Stimulated activated naive B cell treated with anti-CD40 and anti-IgM and Interleukin-4, amounts not matched to agents 10 μg/mL and 1 μg/mL and 100 μg/mL, for 72 hours (primary cell): Measurements from ENCODE around the gene RC3H2.
A peak's percentile ranks its signal among the peaks of the same experiment; 100 is the strongest.
"Not testable (repeated sequence)": the region's sequence is repeated elsewhere in the genome, so short reads cannot be mapped to it uniquely, and the experiment has no call there.

Experiments used
- ATAC-seq, 2 donors: fragments of 150-1000 bp; cut with Tn5 transposase; replicated peaks; 2 replicates each; pipeline ENCODE4 v1.10.0; 2021; ENCODE audit warnings: moderate library complexity in 1 of 2
- DNase-seq: peaks from one replicate; pipeline ENCODE4 v3.0.0; 2021
- H3K27ac Mint-ChIP-seq: one replicate; pipeline ENCODE4 v1.8.0; 2022; ENCODE audit warnings: mild to moderate bottlenecking, mixed read lengths
- H3K27me3 Mint-ChIP-seq, 2 donors: one replicate each; pipeline ENCODE4 v1.8.0; 2022; ENCODE audit warnings: mixed read lengths in 2 of 2
- H3K36me3 Mint-ChIP-seq, 2 donors: one replicate each; pipeline ENCODE4 v1.8.0; 2022; ENCODE audit warnings: mixed read lengths in 2 of 2, mild to moderate bottlenecking in 1 of 2
- H3K4me1 Mint-ChIP-seq, 2 donors: one replicate each; pipeline ENCODE4 v1.8.0; 2022; ENCODE audit warnings: mixed read lengths in 2 of 2, mild to moderate bottlenecking in 1 of 2
- H3K4me3 Mint-ChIP-seq, 2 donors: one replicate each; pipeline ENCODE4 v1.8.0; 2022; ENCODE audit warnings: mild to moderate bottlenecking in 2 of 2, mixed read lengths in 2 of 2, moderate library complexity in 1 of 2
- H3K9me3 Mint-ChIP-seq, 2 donors: one replicate each; pipeline ENCODE4 v1.8.0; 2022; ENCODE audit warnings: mixed read lengths in 2 of 2, mild to moderate bottlenecking in 1 of 2

RC3H2 gene

GRCh38 chr9:122897969-122898368 lies 7.2 kb downstream of the RC3H2 start:
- H3K27ac Mint-ChIP-seq = peak overlapping the region; percentile 43
- peaks cover 11 to 22% of the 10 kb centered on the region in 2 donors for H3K36me3 Mint-ChIP-seq
- H3K9me3 Mint-ChIP-seq = no peaks in the 10 kb centered on the region
- no peak for ATAC-seq
- DNase-seq = no peak
- H3K4me1 Mint-ChIP-seq = peaks cover 7 to 17% of the 10 kb centered on the region in 2 donors
- H3K27me3 Mint-ChIP-seq = no peaks in the 10 kb centered on the region
- H3K4me3 Mint-ChIP-seq = no peak overlapping the region

- DNase-seq = no peak
- Mint-ChIP-seq H3K4me1 (peaks cover 4 to 7% of the 10 kb centered on the region in 2 donors), H3K9me3 (no peaks in the 10 kb centered on the region), H3K27ac (no peak overlapping the region), H3K36me3 (peaks cover 24 to 27% of the 10 kb centered on the region in 2 donors), H3K27me3 (no peaks in the 10 kb centered on the region), H3K4me3 (no peak overlapping the region)
- ATAC-seq = no peak
These were observed 16.7 kb downstream of the RC3H2 start for GRCh38 chr9:122888480-122888879.

DNA sequence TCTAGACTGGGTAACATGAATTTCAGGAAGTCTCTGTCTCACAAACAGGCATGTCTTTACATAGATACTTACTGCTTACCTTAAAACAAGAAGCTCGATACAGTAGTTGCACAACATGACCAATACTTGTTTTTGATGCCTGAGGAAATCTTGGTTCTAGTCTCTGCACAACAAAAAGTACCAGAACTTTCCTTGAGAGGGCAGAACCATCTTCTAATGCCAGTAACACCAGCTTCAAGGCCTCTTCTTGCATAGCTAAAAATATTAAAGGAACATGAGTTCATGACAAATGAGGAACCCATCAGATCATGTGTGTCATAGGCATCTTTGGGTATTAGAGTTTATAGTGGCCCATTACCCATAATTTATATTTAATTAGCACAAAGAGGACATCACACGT lies 22.0 kb downstream of the RC3H2 start:
- Mint-ChIP-seq H3K27me3 (no peaks in the 10 kb centered on the region), H3K36me3 (peaks cover 11 to 35% of the 10 kb centered on the region in 2 donors), H3K9me3 (no peaks in the 10 kb centered on the region), H3K4me1 (no peaks in the 10 kb centered on the region), H3K27ac (no peak overlapping the region), H3K4me3 (no peak overlapping the region)
- no peak for ATAC-seq
- no peak for DNase-seq

GRCh38 chr9:122879443-122879842 lies 25.7 kb downstream of the RC3H2 start:
- Mint-ChIP-seq H3K27me3 (no peaks in the 10 kb centered on the region), H3K36me3 (peaks cover 28 to 44% of the 10 kb centered on the region in 2 donors), H3K4me3 (no peak overlapping the region), H3K4me1 (peaks cover 12 to 26% of the 10 kb centered on the region in 2 donors), H3K9me3 (no peaks in the 10 kb centered on the region), H3K27ac (no peak overlapping the region)
- DNase-seq = no peak
- ATAC-seq = no peak

DNA sequence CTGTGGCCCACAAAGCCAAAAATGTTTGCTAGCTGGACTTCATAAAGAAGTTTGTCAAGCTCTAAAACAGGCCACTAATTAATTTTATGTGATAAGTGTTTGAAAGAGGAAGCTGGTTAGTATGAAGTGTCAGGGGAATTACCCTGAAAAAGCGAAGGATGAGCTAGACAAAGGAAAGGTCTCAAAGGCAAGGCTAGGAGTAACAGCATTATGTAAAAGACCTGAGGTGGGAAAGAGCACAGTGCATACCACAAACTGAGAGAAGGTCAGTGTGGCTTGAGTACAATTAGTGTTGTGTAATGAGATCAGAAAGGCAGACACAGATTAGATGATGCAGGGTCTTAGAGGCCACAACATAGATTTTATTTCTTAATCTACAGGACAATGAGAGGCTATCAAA lies 29.6 kb downstream of the RC3H2 start:
- Mint-ChIP-seq H3K4me3 (peak overlapping the region; percentile 34 to 36), H3K27me3 (no peaks in the 10 kb centered on the region), H3K36me3 (peaks cover 40 to 49% of the 10 kb centered on the region in 2 donors), H3K9me3 (no peaks in the 10 kb centered on the region), H3K27ac (peak overlapping the region; percentile 26), H3K4me1 (peaks cover 12 to 26% of the 10 kb centered on the region in 2 donors)
- ATAC-seq (peak; percentile 99), DNase-seq (peak; percentile 9)

GRCh38 chr9:122867276-122867675 lies 37.9 kb downstream of the RC3H2 start:
- H3K4me3 Mint-ChIP-seq, H3K4me1 Mint-ChIP-seq, H3K9me3 Mint-ChIP-seq, DNase-seq, H3K27me3 Mint-ChIP-seq, ATAC-seq, H3K27ac Mint-ChIP-seq: not testable (repeated sequence)
- H3K36me3 Mint-ChIP-seq = peaks cover 37 to 51% of the 10 kb centered on the region in 2 donors

GRCh38 chr9:122866079-122866478 lies 39.1 kb downstream of the RC3H2 start:
- Mint-ChIP-seq H3K27me3 (no peaks in the 10 kb centered on the region), H3K4me1 (peaks cover 1 to 6% of the 10 kb centered on the region in 2 donors), H3K36me3 (peaks cover 31 to 46% of the 10 kb centered on the region in 2 donors), H3K4me3 (no peak overlapping the region), H3K9me3 (no peaks in the 10 kb centered on the region), H3K27ac (no peak overlapping the region)
- no peak for ATAC-seq
- no peak for DNase-seq

GRCh38 chr9:122865300-122865699 lies 39.9 kb downstream of the RC3H2 start:
- H3K27ac Mint-ChIP-seq = no peak overlapping the region
- DNase-seq = no peak
- ATAC-seq = no peak
- peaks cover 26 to 38% of the 10 kb centered on the region in 2 donors for H3K36me3 Mint-ChIP-seq
- H3K4me1 Mint-ChIP-seq = peaks cover 1 to 6% of the 10 kb centered on the region in 2 donors
- H3K4me3 Mint-ChIP-seq = no peak overlapping the region
- H3K27me3 Mint-ChIP-seq = no peaks in the 10 kb centered on the region
- no peaks in the 10 kb centered on the region for H3K9me3 Mint-ChIP-seq

DNA sequence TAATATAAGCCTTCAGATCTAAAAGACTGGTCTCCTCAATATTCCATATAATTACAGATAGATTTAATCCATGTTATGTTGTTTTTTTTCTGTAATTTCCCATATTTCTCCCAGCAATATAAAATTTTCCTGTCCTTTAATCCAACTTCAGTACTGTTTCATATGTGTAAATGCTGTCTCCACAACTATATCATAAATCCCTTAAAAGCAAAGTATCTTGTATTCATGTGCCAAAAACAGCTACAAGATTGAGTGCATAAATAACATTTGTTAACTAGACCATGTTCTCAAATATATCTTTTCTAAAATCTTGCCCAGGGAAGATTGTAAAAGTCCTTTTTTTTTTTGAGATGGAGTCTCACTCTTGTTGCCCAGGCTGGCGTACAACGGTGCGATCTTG lies 41.8 kb downstream of the RC3H2 start:
- H3K36me3 Mint-ChIP-seq = peaks cover 23 to 41% of the 10 kb centered on the region in 2 donors
- DNase-seq (no peak), ATAC-seq (no peak)
- H3K27me3 Mint-ChIP-seq = no peaks in the 10 kb centered on the region
- H3K9me3 Mint-ChIP-seq = no peaks in the 10 kb centered on the region
- H3K4me1 Mint-ChIP-seq = peaks cover 1 to 6% of the 10 kb centered on the region in 2 donors
- H3K27ac Mint-ChIP-seq = no peak overlapping the region
- H3K4me3 Mint-ChIP-seq = no peak overlapping the region

- H3K9me3 Mint-ChIP-seq = no peaks in the 10 kb centered on the region
- DNase-seq (no peak), ATAC-seq (no peak)
- H3K36me3 Mint-ChIP-seq = peaks cover 25 to 43% of the 10 kb centered on the region in 2 donors
- H3K27me3 Mint-ChIP-seq = no peaks in the 10 kb centered on the region
- no peak overlapping the region for H3K4me3 Mint-ChIP-seq
- peaks cover 1 to 6% of the 10 kb centered on the region in 2 donors for H3K4me1 Mint-ChIP-seq
- H3K27ac Mint-ChIP-seq = no peak overlapping the region
These were observed 44.6 kb downstream of the RC3H2 start for GRCh38 chr9:122860319-122861142.

DNA sequence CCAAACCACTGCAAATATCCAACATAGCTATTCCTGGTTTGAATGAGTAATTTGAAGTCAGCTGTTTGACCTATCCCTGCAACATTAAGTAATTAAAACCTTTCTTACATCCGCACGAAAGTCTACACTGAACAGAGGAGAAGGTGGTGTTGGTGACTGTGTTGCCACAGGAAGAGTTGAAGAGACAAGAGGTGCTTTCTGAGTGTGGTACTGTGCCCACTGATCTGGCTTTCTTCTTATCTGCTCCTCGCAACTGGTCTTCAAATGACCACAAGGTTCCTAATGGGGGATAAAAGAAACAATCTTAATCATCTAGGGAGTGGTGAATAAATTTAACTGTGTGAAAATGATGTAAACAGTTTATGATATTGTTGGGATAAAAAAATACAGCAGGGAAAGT lies 47.3 kb downstream of the RC3H2 start:
- ATAC-seq (no peak), DNase-seq (no peak)
- Mint-ChIP-seq H3K36me3 (peaks cover 19 to 37% of the 10 kb centered on the region in 2 donors), H3K27me3 (no peaks in the 10 kb centered on the region), H3K4me3 (no peak overlapping the region), H3K27ac (no peak overlapping the region), H3K4me1 (no peaks in the 10 kb centered on the region), H3K9me3 (no peaks in the 10 kb centered on the region)

GRCh38 chr9:122852085-122852786 lies 52.9 kb downstream of the RC3H2 start:
- H3K4me3 Mint-ChIP-seq, H3K4me1 Mint-ChIP-seq, ATAC-seq, H3K27ac Mint-ChIP-seq, DNase-seq, H3K9me3 Mint-ChIP-seq, H3K27me3 Mint-ChIP-seq: not testable (repeated sequence)
- peaks cover 25 to 39% of the 10 kb centered on the region in 2 donors for H3K36me3 Mint-ChIP-seq

GRCh38 chr9:122848256-122848943 lies 56.8 kb downstream of the RC3H2 start:
- no peaks in the 10 kb centered on the region for H3K9me3 Mint-ChIP-seq
- H3K36me3 Mint-ChIP-seq = peaks cover 29 to 35% of the 10 kb centered on the region in 2 donors
- ATAC-seq (no peak), DNase-seq (no peak)
- no peaks in the 10 kb centered on the region for H3K27me3 Mint-ChIP-seq
- H3K4me3 Mint-ChIP-seq = no peak overlapping the region
- no peak overlapping the region for H3K27ac Mint-ChIP-seq
- peaks cover 0 to 5% of the 10 kb centered on the region in 2 donors for H3K4me1 Mint-ChIP-seq

DNA sequence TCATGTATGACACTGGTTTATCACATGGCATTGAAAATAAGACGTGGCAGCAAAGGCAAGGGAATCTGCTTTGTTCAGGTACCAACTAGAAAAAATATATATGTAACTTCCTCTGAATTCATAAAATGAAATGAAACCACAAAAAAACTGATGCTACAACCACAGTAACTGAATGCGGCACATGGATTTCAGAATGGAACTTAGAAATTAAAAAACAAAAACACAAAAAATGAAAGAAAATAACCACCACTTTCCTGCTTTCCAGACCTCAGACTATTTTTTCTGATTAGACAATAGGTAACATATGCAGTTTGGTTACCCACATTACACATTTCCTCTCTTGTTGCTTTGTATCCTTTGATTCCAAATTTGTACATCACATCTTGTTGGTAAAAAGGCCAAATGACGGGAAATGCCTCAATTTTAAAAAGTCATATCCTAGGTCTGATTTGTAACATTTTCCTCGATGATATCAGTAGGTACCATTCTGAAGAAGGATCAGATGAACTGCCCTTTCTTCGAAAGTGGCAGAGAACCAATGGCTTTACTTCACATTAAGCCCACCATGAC lies 58.7 kb downstream of the RC3H2 start:
- no peak for DNase-seq
- Mint-ChIP-seq H3K4me3 (no peak overlapping the region), H3K4me1 (peaks cover 0 to 5% of the 10 kb centered on the region in 2 donors), H3K27me3 (no peaks in the 10 kb centered on the region), H3K9me3 (no peaks in the 10 kb centered on the region), H3K36me3 (peaks cover 28 to 34% of the 10 kb centered on the region in 2 donors), H3K27ac (no peak overlapping the region)
- no peak for ATAC-seq
